Stimulated activated effector memory CD8-positive, alpha-beta T cell treated with anti-CD3 and anti-CD28 coated beads, Interleukin-12 subunit alpha, Interleukin-12 subunit beta, amount 100 ng/mL, for 72 hours (primary cell): ENCODE data around the gene DACT2.

Experiments used
- ATAC-seq: fragments of 150-1000 bp; cut with Tn5 transposase; 2 replicates; pipeline ENCODE4 v1.10.0; 2021
- DNase-seq, 2 donors: peaks; one replicate each; pipeline ENCODE4 v3.0.0; 2021 to 2022; ENCODE audit warnings: low spot score in 2 of 2
- H3K27ac Mint-ChIP-seq: one replicate; pipeline ENCODE4 v1.8.0; 2022; ENCODE audit warnings: mild to moderate bottlenecking, mixed read lengths
- H3K36me3 Mint-ChIP-seq: one replicate; pipeline ENCODE4 v1.8.0; 2022; ENCODE audit warnings: mild to moderate bottlenecking, mixed read lengths
- H3K4me1 Mint-ChIP-seq: one replicate; pipeline ENCODE4 v1.8.0; 2022; ENCODE audit warnings: mixed read lengths
- H3K4me3 Mint-ChIP-seq: one replicate; pipeline ENCODE4 v1.8.0; 2022; ENCODE audit warnings: mild to moderate bottlenecking, mixed read lengths
- H3K9me3 Mint-ChIP-seq: one replicate; pipeline ENCODE4 v1.8.0; 2022; ENCODE audit warnings: mixed read lengths

The DACT2 gene

GRCh38 chr6:168263351-168263905, 56.1 kb downstream of the DACT2 start:
- ATAC-seq (no peak), DNase-seq (no peak)
- no peaks in the 10 kb centered on the region for H3K4me1 Mint-ChIP-seq
- H3K27ac Mint-ChIP-seq: no peak overlapping the region
- no peaks in the 10 kb centered on the region for H3K36me3 Mint-ChIP-seq
- H3K9me3 Mint-ChIP-seq: no peaks in the 10 kb centered on the region
- H3K4me3 Mint-ChIP-seq: no peak overlapping the region

GRCh38 chr6:168261234-168261633, 58.3 kb downstream of the DACT2 start:
- ATAC-seq: no peak
- Mint-ChIP-seq H3K9me3 (peaks cover 9% of the 10 kb centered on the region), H3K4me3 (no peak overlapping the region), H3K36me3 (no peaks in the 10 kb centered on the region), H3K4me1 (no peaks in the 10 kb centered on the region), H3K27ac (no peak overlapping the region)
- DNase-seq: no peak

GRCh38 chr6:168260420-168260987, 59.1 kb downstream of the DACT2 start:
- no peak for DNase-seq
- no peak overlapping the region for H3K4me3 Mint-ChIP-seq
- ATAC-seq: no peak
- peaks cover 12% of the 10 kb centered on the region for H3K9me3 Mint-ChIP-seq
- H3K4me1 Mint-ChIP-seq: no peaks in the 10 kb centered on the region
- H3K27ac Mint-ChIP-seq: no peak overlapping the region
- H3K36me3 Mint-ChIP-seq: no peaks in the 10 kb centered on the region

- DNase-seq (no peak), ATAC-seq (no peak)
- no peak overlapping the region for H3K27ac Mint-ChIP-seq
- H3K9me3 Mint-ChIP-seq: peaks cover 17% of the 10 kb centered on the region
- H3K36me3 Mint-ChIP-seq: no peaks in the 10 kb centered on the region
- no peak overlapping the region for H3K4me3 Mint-ChIP-seq
- H3K4me1 Mint-ChIP-seq: no peaks in the 10 kb centered on the region
Observed at GRCh38 chr6:168258795-168259194, 60.8 kb downstream of the DACT2 start.

GRCh38 chr6:168256940-168257339, 62.6 kb downstream of the DACT2 start:
- Mint-ChIP-seq H3K36me3 (no peaks in the 10 kb centered on the region), H3K27ac (no peak overlapping the region), H3K4me3 (no peak overlapping the region), H3K4me1 (no peaks in the 10 kb centered on the region), H3K9me3 (peaks cover 17% of the 10 kb centered on the region)
- ATAC-seq: no peak
- no peak for DNase-seq
